ENCODE measurements around the gene RPL3.

DNA sequence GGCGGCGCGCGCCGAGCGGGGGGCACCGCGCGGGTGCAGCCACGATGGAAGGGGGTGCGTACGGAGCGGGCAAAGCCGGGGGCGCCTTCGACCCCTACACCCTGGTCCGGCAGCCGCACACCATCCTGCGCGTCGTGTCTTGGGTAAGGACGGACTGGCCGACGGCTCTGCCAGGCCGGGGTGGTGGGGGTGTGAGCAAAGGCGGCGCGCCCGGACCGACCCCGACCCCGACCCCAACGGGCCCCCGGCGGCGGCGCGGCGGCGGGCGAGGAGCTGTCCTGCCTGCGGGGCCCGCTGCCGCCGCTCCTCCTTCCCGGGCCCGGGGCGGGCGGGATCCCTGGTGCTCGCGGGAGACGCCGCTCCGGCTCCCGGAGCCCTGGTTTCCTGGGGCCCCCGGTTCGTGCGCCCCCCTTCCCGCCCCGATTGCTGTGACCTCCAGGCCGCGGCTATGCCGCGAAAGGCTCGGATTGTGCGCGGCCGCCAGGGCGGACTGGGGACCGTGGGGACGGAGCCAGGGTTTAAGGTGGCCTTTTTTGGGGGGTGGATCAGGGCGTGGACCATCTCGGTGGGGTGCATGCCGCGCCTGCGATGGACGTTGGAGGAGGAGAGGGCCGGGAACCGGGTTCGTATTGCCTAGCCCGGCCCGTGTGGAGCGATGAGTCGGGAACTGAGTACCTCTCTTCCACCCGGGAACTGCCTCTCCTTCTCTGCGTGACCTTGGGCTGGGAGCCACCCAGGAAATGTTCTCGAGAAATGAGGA lies 30.7 kb upstream of the RPL3 start, which contains the start of gene SYNGR1:
- TF ChIP-seq, protein P1, sequence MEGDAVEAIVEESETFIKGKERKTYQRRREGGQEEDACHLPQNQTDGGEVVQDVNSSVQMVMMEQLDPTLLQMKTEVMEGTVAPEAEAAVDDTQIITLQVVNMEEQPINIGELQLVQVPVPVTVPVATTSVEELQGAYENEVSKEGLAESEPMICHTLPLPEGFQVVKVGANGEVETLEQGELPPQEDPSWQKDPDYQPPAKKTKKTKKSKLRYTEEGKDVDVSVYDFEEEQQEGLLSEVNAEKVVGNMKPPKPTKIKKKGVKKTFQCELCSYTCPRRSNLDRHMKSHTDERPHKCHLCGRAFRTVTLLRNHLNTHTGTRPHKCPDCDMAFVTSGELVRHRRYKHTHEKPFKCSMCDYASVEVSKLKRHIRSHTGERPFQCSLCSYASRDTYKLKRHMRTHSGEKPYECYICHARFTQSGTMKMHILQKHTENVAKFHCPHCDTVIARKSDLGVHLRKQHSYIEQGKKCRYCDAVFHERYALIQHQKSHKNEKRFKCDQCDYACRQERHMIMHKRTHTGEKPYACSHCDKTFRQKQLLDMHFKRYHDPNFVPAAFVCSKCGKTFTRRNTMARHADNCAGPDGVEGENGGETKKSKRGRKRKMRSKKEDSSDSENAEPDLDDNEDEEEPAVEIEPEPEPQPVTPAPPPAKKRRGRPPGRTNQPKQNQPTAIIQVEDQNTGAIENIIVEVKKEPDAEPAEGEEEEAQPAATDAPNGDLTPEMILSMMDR (IDR thresholded peaks at IDR 0.05), result no peak
- TF ChIP-seq EZH2 (IDR thresholded peaks at IDR 0.05; ENCODE audit: borderline replicate concordance, insufficient read depth, low read depth, low read length, poor library complexity, severe bottlenecking), result no peak

All from B cell (primary cell).